HG03108 (cell line): ENCODE data around the gene SFMBT2.
A peak's percentile ranks its signal among the peaks of the same experiment; 100 is the strongest.

Experiments
- ATAC-seq: cut with Tn5 transposase; IDR thresholded peaks from one replicate; pipeline ENCODE4 v1.9.1; 2021; ENCODE audit warnings: moderate library complexity; ENCODE audit not compliant: unreplicated experiment

Gene SFMBT2

GRCh38 chr10:7426349-7426748, 15.5 kb upstream of the SFMBT2 start:
- no peak for ATAC-seq

- no peak for ATAC-seq
These were observed 14.9 kb upstream of the SFMBT2 start for GRCh38 chr10:7425691-7426090.

GRCh38 chr10:7424919-7425318, 14.1 kb upstream of the SFMBT2 start:
- no peak for ATAC-seq

GRCh38 chr10:7424315-7424714, 13.5 kb upstream of the SFMBT2 start:
- ATAC-seq = no peak

- no peak for ATAC-seq
These were observed 12.7 kb upstream of the SFMBT2 start for GRCh38 chr10:7423521-7423920.

GRCh38 chr10:7421526-7421925, 10.7 kb upstream of the SFMBT2 start:
- no peak for ATAC-seq

- ATAC-seq = no peak
These were observed 9.2 kb upstream of the SFMBT2 start for GRCh38 chr10:7419998-7420397.

GRCh38 chr10:7417807-7418206, 7.0 kb upstream of the SFMBT2 start:
- ATAC-seq = no peak

GRCh38 chr10:7417103-7417623, 6.3 kb upstream of the SFMBT2 start:
- no peak for ATAC-seq

GRCh38 chr10:7414766-7415165, 3.9 kb upstream of the SFMBT2 start:
- no peak for ATAC-seq

GRCh38 chr10:7412928-7413282, 2.1 kb upstream of the SFMBT2 start:
- ATAC-seq = no peak

- no peak for ATAC-seq
These were observed 1.5 kb upstream of the SFMBT2 start for GRCh38 chr10:7412237-7412927.

- ATAC-seq = no peak
These were observed 866 bp upstream of the SFMBT2 start for GRCh38 chr10:7411671-7412128.

GRCh38 chr10:7410301-7410861, 453 bp downstream of the SFMBT2 start:
- ATAC-seq = peak; percentile 2

- no peak for ATAC-seq
These were observed 1.1 kb downstream of the SFMBT2 start for GRCh38 chr10:7409732-7410168.

GRCh38 chr10:7409045-7409731, 1.6 kb downstream of the SFMBT2 start:
- ATAC-seq = peak; percentile 41

- no peak for ATAC-seq
These were observed 2.4 kb downstream of the SFMBT2 start for GRCh38 chr10:7408291-7409044.

- ATAC-seq = no peak
These were observed 3.2 kb downstream of the SFMBT2 start for GRCh38 chr10:7407368-7408290.

GRCh38 chr10:7406712-7407333, 4.0 kb downstream of the SFMBT2 start:
- no peak for ATAC-seq

- no peak for ATAC-seq
These were observed 5.2 kb downstream of the SFMBT2 start for GRCh38 chr10:7405637-7406036.
